OCI-LY7 (cell line): ENCODE results near the gene SLC19A1. TPM values are rescaled to one million over a fixed set of nuclear protein-coding genes. Genes with fewer than 3 reads are reported as not detected.

ENCODE experiments used
- BruUV-seq: library from RNA; stranded (reverse); fragments of 400-500 nt; replicated peaks from 2 replicates; lab custom pipeline; 2021; lab: Mats Ljungman, UMichigan
- CTCF ChIA-PET: fragments of 300-600 bp; sonication (Branson Sonifier 250); formaldehyde crosslinking; loops from one replicate; lab custom pipeline; 2022; ENCODE audit warnings: antibody characterized with exemption; ENCODE audit not compliant: unreplicated experiment; lab: Charles Lee
- POLR2A ChIA-PET: fragments of 300-600 bp; sonication (Branson Sonifier 250); formaldehyde crosslinking; loops from one replicate; lab custom pipeline; 2022; ENCODE audit warnings: antibody characterized with exemption; lab: Charles Lee
- DNase-seq: peaks from one replicate; pipeline ENCODE4 v3.0.0-alpha.2; 2015; ENCODE audit warnings: low spot score
- H2AFZ ChIP-seq: fragments of 200-600 bp; sonication (generic), shearing (Covaris generic); 2 replicates; pipeline ENCODE4 v1.6.1; 2014; ENCODE audit warnings: mild to moderate bottlenecking, antibody characterized with exemption, low read length, moderate library complexity
- H3K27ac ChIP-seq: fragments of 200-600 bp; sonication (generic); 2 replicates; pipeline ENCODE4 v1.5.1; 2014; ENCODE audit warnings: mixed run types, low read depth, mild to moderate bottlenecking, moderate library complexity, low read length, inconsistent platforms; ENCODE audit not compliant: poor library complexity, severe bottlenecking
- H3K36me3 ChIP-seq: fragments of 200-600 bp; sonication (generic); 2 replicates; pipeline ENCODE4 v1.6.1; 2014; ENCODE audit warnings: mild to moderate bottlenecking, antibody characterized with exemption, low read length, moderate library complexity, mixed read lengths; ENCODE audit not compliant: insufficient read depth
- H3K4me1 ChIP-seq: fragments of 200-600 bp; sonication (generic); 2 replicates; pipeline ENCODE4 v1.5.1; 2014; ENCODE audit warnings: mild to moderate bottlenecking, low read length; ENCODE audit not compliant: insufficient read depth, poor library complexity, severe bottlenecking
- H3K4me2 ChIP-seq: fragments of 200-600 bp; sonication (generic); 2 replicates; pipeline ENCODE4 v1.6.1; 2014; ENCODE audit warnings: mild to moderate bottlenecking, low read length
- H3K4me3 ChIP-seq: fragments of 200-600 bp; sonication (generic); 2 replicates; pipeline ENCODE4 v1.5.1; 2014; ENCODE audit warnings: mild to moderate bottlenecking, low read depth, low read length; ENCODE audit not compliant: poor library complexity, severe bottlenecking
- H3K79me2 ChIP-seq: fragments of 200-600 bp; sonication (generic); 2 replicates; pipeline ENCODE4 v1.6.1; 2016; ENCODE audit warnings: low read depth, mild to moderate bottlenecking, low read length, moderate library complexity, mixed read lengths; ENCODE audit not compliant: insufficient read depth
- H3K9me2 ChIP-seq: fragments of 200-600 bp; sonication (generic); 2 replicates; pipeline ENCODE4 v1.6.1; 2016; ENCODE audit warnings: mild to moderate bottlenecking, low read length, mixed read lengths; ENCODE audit not compliant: insufficient read depth
- H3K9me3 ChIP-seq: fragments of 200-600 bp; sonication (generic); 2 replicates; pipeline ENCODE4 v1.6.1; 2014; ENCODE audit warnings: mild to moderate bottlenecking, mixed run types, low read length, mixed read lengths
- H4K20me1 ChIP-seq: fragments of 200-600 bp; sonication (generic); 2 replicates; pipeline ENCODE4 v1.6.1; 2014; ENCODE audit warnings: mild to moderate bottlenecking, antibody characterized with exemption, low read length, moderate library complexity, mixed read lengths; ENCODE audit not compliant: insufficient read depth
- EZH2phosphoT487 ChIP-seq: fragments of 200-600 bp; sonication (generic); IDR thresholded peaks from 2 replicates; pipeline ENCODE4 v1.6.1; 2018; ENCODE audit warnings: low read depth, borderline replicate concordance, mild to moderate bottlenecking, mixed run types, antibody characterized with exemption, low read length, moderate library complexity, mixed read lengths
- intact Hi-C: fragments of 100-400 bp; cut with micrococcal nuclease; formaldehyde crosslinking; loops from one replicate; pipeline ENCODE4 v1.10.0; 2022; ENCODE audit not compliant: unreplicated experiment
- total RNA-seq, 2 experiments: library from RNA; depleted of rRNA in 1 of 2; stranded (reverse); fragments of >200 nt in 1 of 2; shearing (Covaris generic) in 1 of 2; gene quantifications; 2 replicates each; pipeline ENCODE4 v1.2.3, GENCODE V29; 2014 to 2022
- TF ChIP-seq, protein P1 (sequence below): fragments of 200-600 bp; sonication (generic); conservative IDR thresholded peaks from 2 replicates; pipeline ENCODE4 v1.5.1; 2014; ENCODE audit warnings: mild to moderate bottlenecking, antibody characterized with exemption, low read length, moderate library complexity, mixed read lengths

The SLC19A1 gene
- total RNA-seq, 2 experiments from 2014 or later, result 17.9 to 41.2 TPM

DNA sequence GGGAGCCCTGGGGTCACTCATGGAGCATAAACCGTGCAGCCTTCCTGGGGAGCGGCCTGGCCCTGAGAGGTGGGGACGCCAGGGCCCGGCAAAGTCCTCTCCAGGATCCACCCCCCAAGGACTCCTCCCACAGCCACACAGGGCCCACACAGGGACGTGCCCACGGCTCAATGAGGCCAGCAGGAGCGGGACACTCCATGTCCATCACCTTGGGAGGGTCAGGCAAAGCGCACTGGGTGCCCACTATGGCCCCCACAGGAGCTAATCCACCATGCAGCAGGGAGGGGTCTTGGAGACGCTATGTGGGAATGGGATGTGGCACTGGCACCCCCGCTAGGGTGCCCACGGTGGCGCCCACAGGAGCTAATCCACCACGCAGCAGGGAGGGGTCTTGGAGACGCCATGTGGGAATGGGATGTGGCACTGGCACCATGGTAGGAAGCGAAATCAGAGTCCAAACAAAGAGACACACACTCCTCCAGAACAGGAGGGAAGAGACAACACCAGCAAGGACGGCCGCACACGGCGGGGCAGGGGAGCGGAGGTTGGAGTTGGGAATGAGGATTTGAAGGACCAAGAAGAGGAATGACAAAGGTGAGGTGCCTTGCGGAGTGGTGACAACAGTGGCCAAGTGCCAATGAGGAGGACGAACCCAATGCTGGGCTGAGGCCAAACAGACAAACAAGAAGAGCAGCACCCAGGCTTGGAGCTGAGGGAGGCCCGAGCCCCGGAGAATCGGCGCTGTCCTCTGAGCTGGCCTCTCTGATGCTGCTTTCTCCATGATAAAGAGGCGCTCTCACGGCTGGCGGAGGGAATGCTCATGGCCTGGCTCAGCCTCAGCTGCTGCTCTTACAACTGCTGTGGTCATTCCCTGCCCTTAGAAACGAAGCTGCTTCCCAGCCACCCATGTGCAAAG is 18.1 kb upstream of the SLC19A1 start:
- ChIA-PET CTCF (no interaction called here), POLR2A (no interaction called here)
- H4K20me1 ChIP-seq, result no peaks in the 10 kb centered on the region
- no peaks in the 10 kb centered on the region for H3K9me2 ChIP-seq
- BruUV-seq, result no TSS peak
- H3K4me1 ChIP-seq, result peaks cover 6% of the 10 kb centered on the region
- no peak overlapping the region for H2AFZ ChIP-seq
- no peak for DNase-seq
- no peaks in the 10 kb centered on the region for H3K9me3 ChIP-seq
- no peaks in the 10 kb centered on the region for H3K36me3 ChIP-seq
- intact Hi-C loops, result no loop called here
- no peaks in the 10 kb centered on the region for H3K79me2 ChIP-seq
- H3K4me2 ChIP-seq, result no peak overlapping the region
- no peak overlapping the region for H3K4me3 ChIP-seq
- no peak for TF ChIP-seq EZH2phosphoT487
- TF ChIP-seq, protein P1, sequence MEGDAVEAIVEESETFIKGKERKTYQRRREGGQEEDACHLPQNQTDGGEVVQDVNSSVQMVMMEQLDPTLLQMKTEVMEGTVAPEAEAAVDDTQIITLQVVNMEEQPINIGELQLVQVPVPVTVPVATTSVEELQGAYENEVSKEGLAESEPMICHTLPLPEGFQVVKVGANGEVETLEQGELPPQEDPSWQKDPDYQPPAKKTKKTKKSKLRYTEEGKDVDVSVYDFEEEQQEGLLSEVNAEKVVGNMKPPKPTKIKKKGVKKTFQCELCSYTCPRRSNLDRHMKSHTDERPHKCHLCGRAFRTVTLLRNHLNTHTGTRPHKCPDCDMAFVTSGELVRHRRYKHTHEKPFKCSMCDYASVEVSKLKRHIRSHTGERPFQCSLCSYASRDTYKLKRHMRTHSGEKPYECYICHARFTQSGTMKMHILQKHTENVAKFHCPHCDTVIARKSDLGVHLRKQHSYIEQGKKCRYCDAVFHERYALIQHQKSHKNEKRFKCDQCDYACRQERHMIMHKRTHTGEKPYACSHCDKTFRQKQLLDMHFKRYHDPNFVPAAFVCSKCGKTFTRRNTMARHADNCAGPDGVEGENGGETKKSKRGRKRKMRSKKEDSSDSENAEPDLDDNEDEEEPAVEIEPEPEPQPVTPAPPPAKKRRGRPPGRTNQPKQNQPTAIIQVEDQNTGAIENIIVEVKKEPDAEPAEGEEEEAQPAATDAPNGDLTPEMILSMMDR, result no peak
- H3K27ac ChIP-seq, result no peak overlapping the region

DNA sequence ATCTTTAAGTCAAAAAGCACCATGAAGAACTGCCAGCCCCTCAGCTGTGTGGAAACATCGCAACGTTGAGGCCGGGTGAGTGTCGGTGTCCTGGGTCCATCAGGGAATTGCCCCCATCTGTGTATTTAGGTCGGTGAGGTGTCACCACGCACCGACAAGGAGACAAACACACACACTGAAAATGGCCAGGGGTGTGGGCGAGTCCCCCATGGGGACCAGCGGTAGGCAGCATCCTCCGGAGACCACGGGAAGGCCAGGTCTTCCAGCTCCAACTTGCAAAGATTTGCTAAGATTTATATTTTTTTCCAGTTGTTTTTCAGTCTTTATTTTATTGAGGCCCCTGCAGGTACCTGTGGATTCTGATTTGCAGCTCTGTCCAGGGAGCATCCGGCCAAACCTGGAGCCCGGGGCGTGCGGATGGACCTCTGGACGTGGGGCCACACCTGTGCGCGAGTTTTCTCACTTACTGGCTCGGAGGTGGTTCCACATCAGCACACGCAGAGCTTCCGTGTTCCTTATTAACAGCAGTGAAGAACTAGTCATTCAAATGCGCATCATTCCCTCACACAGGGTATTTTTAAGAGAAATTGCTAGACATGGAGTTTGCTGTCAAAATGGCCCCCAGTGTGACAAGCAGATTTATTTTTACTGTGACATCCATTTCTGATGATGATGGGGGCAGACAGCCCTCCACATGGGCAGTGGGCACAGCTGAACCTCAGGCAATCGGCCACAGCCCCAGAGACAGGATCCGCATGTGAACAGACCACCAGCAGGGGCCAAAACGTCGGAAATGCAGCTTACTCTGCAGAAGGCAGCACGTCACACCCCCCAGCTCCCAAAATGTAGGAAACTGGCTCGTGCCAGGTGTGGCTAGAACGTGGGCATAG is 17.2 kb upstream of the SLC19A1 start:
- Histone ChIP-seq H3K4me1 (peaks cover 10% of the 10 kb centered on the region), H2AFZ (no peak overlapping the region), H3K4me3 (no peak overlapping the region), H3K27ac (no peak overlapping the region), H3K9me3 (no peaks in the 10 kb centered on the region), H3K79me2 (no peaks in the 10 kb centered on the region), H3K4me2 (no peak overlapping the region), H3K9me2 (no peaks in the 10 kb centered on the region), H4K20me1 (no peaks in the 10 kb centered on the region), H3K36me3 (no peaks in the 10 kb centered on the region)
- no peak for DNase-seq
- ChIA-PET POLR2A (no interaction called here), CTCF (no interaction called here)
- intact Hi-C loops, result loop anchor here (5.0 kb wide), 1 partner anchor 83 kb away; the partner anchor contains the start of gene PCBP3
- BruUV-seq, result no TSS peak
- TF ChIP-seq, protein P1, result no peak
- TF ChIP-seq EZH2phosphoT487, result no peak
